Measurements from ENCODE around the gene NHS.
"Not testable (repeated sequence)": the region's sequence is repeated elsewhere in the genome, so short reads cannot be mapped to it uniquely, and the experiment has no call there.

Gene NHS

DNA sequence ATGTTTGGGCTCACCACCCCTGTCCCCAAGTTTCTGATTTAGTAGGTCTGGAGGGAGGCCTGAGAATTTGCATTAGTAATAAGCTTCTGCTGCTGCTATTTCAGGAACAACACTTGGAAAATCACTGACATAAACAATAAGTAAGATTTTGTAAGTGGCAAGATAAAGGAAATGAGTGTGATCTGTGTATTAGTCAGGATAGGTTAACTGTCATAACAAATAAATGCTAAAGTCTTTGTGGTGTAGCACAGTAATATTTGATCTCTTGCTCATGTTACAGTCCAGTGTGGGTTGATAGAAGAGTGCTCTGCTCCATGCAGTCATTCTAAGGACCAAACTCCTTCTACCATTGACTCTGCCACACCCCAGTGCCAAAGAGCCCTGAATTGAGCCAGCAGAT, 67.0 kb downstream of the NHS start:
- Histone ChIP-seq H3K9ac (ENCODE audit: low read depth in 1 of 2, low read length in 2 of 2) (no peak overlapping the region), H3K9me3 (ENCODE audit: control insufficient read depth in 2 of 2, low read length in 2 of 2) (no peaks in the 10 kb centered on the region), H3K36me3 (ENCODE audit: control insufficient read depth in 2 of 2, insufficient read depth in 2 of 2, low read length in 2 of 2) (no peaks in the 10 kb centered on the region), H3K4me1 (ENCODE audit: control insufficient read depth in 2 of 2, insufficient read depth in 2 of 2, low read length in 2 of 2) (no peaks in the 10 kb centered on the region), H3K27me3 (ENCODE audit: control insufficient read depth in 2 of 2, insufficient read depth in 2 of 2, low read length in 2 of 2) (peaks cover 0 to 7% of the 10 kb centered on the region in 2 donors), H3K4me3 (ENCODE audit: low read length in 2 of 2) (no peak overlapping the region), H3K27ac (ENCODE audit: low read depth in 2 of 2, low read length in 2 of 2) (no peak overlapping the region)

DNA sequence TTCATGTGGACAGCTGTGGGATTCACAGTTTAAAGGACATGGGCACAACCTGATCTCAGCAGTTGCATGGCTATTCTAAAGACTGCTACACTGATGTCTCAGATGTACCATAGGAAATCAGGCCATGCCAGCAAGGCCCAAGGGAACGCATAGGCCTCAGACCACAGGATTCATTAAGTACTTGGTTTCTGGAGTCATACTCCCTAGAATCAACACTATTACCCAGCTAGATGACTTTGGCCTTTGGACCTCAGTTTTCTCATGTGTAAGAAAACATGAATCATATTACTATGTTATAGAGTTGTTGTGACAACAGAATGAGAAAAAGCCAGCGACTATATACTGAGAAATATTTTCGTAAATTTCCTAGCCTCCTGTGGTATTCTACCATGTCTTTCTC, 67.9 kb downstream of the NHS start:
- Histone ChIP-seq H3K4me3 (ENCODE audit: low read length in 2 of 2) (no peak overlapping the region), H3K27me3 (ENCODE audit: control insufficient read depth in 2 of 2, insufficient read depth in 2 of 2, low read length in 2 of 2) (peaks cover 0 to 7% of the 10 kb centered on the region in 2 donors), H3K36me3 (ENCODE audit: control insufficient read depth in 2 of 2, insufficient read depth in 2 of 2, low read length in 2 of 2) (no peaks in the 10 kb centered on the region), H3K4me1 (ENCODE audit: control insufficient read depth in 2 of 2, insufficient read depth in 2 of 2, low read length in 2 of 2) (no peaks in the 10 kb centered on the region), H3K9me3 (ENCODE audit: control insufficient read depth in 2 of 2, low read length in 2 of 2) (no peaks in the 10 kb centered on the region), H3K9ac (ENCODE audit: low read depth in 1 of 2, low read length in 2 of 2) (no peak overlapping the region), H3K27ac (ENCODE audit: low read depth in 2 of 2, low read length in 2 of 2) (no peak overlapping the region)

DNA sequence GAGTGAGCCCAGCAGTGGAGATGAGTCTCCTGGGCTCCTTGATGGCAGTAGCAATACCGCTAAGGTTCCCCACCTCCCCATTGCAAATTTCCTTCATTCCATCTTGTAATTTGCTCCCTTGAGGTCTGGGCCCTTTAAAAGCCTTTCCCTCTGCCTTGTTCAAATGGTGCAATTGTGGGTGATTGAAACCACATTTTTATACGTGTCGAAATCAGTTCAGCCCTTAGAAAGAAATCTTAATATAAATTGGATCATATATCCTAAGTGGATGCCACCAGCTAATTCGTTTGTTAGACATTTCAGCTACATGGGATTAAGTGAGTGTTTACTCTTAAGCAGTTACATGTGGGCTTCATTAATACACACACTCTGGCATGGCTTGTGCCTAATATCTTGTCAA, 68.6 kb downstream of the NHS start:
- Histone ChIP-seq H3K27me3 (ENCODE audit: control insufficient read depth in 2 of 2, insufficient read depth in 2 of 2, low read length in 2 of 2) (peaks cover 0 to 3% of the 10 kb centered on the region in 2 donors), H3K4me3 (ENCODE audit: low read length in 2 of 2) (no peak overlapping the region), H3K9ac (ENCODE audit: low read depth in 1 of 2, low read length in 2 of 2) (no peak overlapping the region), H3K36me3 (ENCODE audit: control insufficient read depth in 2 of 2, insufficient read depth in 2 of 2, low read length in 2 of 2) (no peaks in the 10 kb centered on the region), H3K27ac (ENCODE audit: low read depth in 2 of 2, low read length in 2 of 2) (no peak overlapping the region), H3K4me1 (ENCODE audit: control insufficient read depth in 2 of 2, insufficient read depth in 2 of 2, low read length in 2 of 2) (no peaks in the 10 kb centered on the region), H3K9me3 (ENCODE audit: control insufficient read depth in 2 of 2, low read length in 2 of 2) (no peaks in the 10 kb centered on the region)

- H3K27ac ChIP-seq (ENCODE audit: low read depth in 2 of 2, low read length in 2 of 2); H3K27me3 ChIP-seq (ENCODE audit: control insufficient read depth in 2 of 2, insufficient read depth in 2 of 2, low read length in 2 of 2); H3K9ac ChIP-seq (ENCODE audit: low read depth in 1 of 2, low read length in 2 of 2); H3K4me3 ChIP-seq (ENCODE audit: low read length in 2 of 2); H3K4me1 ChIP-seq (ENCODE audit: control insufficient read depth in 2 of 2, insufficient read depth in 2 of 2, low read length in 2 of 2); H3K9me3 ChIP-seq (ENCODE audit: control insufficient read depth in 2 of 2, low read length in 2 of 2); H3K36me3 ChIP-seq (ENCODE audit: control insufficient read depth in 2 of 2, insufficient read depth in 2 of 2, low read length in 2 of 2): not testable (repeated sequence)
Observed at GRCh38 chrX:17446269-17446668, 71.3 kb downstream of the NHS start.

DNA sequence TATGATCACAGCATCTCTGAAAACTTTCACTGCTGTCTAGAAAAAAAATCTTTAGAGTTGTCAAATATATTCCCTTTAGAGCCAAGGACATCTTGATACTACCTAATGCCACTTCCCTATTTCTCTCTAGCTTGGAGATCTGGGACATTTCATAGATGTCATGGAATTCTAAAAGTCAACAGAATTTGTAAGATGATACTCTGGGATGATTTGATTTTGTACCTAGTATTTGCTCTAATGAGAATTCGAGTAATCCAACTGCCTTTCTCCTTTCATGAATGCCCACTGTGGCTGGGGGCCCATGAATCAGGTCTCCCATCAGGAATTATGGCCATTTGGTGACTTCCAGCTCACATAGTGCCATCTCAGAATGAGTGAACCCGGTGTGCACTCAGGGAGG, 73.2 kb downstream of the NHS start:
- Histone ChIP-seq H3K27ac (ENCODE audit: low read depth in 2 of 2, low read length in 2 of 2) (no peak overlapping the region), H3K4me3 (ENCODE audit: low read length in 2 of 2) (no peak overlapping the region), H3K9me3 (ENCODE audit: control insufficient read depth in 2 of 2, low read length in 2 of 2) (no peaks in the 10 kb centered on the region), H3K36me3 (ENCODE audit: control insufficient read depth in 2 of 2, insufficient read depth in 2 of 2, low read length in 2 of 2) (no peaks in the 10 kb centered on the region), H3K9ac (ENCODE audit: low read depth in 1 of 2, low read length in 2 of 2) (no peak overlapping the region), H3K27me3 (ENCODE audit: control insufficient read depth in 2 of 2, insufficient read depth in 2 of 2, low read length in 2 of 2) (peaks cover 0 to 2% of the 10 kb centered on the region in 2 donors), H3K4me1 (ENCODE audit: control insufficient read depth in 2 of 2, insufficient read depth in 2 of 2, low read length in 2 of 2) (no peaks in the 10 kb centered on the region)

DNA sequence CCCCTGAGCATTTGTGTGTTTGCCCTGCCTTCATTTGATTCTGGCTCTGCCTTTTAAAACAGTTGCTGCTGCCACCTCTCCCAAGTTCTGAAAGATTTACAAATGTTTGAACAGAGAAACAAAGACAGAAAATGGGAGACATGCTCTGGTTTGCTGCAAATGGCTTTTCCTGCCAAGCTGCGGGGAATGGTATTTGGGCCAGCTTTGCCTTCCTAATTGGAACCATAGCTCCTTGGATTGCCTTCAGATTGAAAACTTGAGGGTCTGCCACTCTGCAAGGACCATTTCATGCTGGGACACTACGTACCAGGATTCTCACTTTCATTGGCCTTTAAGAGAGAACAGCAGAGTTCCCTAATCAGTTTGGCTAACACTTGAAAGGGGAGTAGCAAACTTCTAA, 74.9 kb downstream of the NHS start:
- Histone ChIP-seq H3K9me3 (ENCODE audit: control insufficient read depth in 2 of 2, low read length in 2 of 2) (no peaks in the 10 kb centered on the region), H3K27ac (ENCODE audit: low read depth in 2 of 2, low read length in 2 of 2) (no peak overlapping the region), H3K4me3 (ENCODE audit: low read length in 2 of 2) (no peak overlapping the region), H3K36me3 (ENCODE audit: control insufficient read depth in 2 of 2, insufficient read depth in 2 of 2, low read length in 2 of 2) (no peaks in the 10 kb centered on the region), H3K9ac (ENCODE audit: low read depth in 1 of 2, low read length in 2 of 2) (no peak overlapping the region), H3K27me3 (ENCODE audit: control insufficient read depth in 2 of 2, insufficient read depth in 2 of 2, low read length in 2 of 2) (peaks cover 2 to 3% of the 10 kb centered on the region in 2 donors), H3K4me1 (ENCODE audit: control insufficient read depth in 2 of 2, insufficient read depth in 2 of 2, low read length in 2 of 2) (no peaks in the 10 kb centered on the region)

GRCh38 chrX:17453788-17454187, 78.8 kb downstream of the NHS start:
- H3K4me1 ChIP-seq (ENCODE audit: control insufficient read depth in 2 of 2, insufficient read depth in 2 of 2, low read length in 2 of 2): no peaks in the 10 kb centered on the region
- no peaks in the 10 kb centered on the region for H3K9me3 ChIP-seq (ENCODE audit: control insufficient read depth in 2 of 2, low read length in 2 of 2)
- peaks cover 2 to 3% of the 10 kb centered on the region in 2 donors for H3K27me3 ChIP-seq (ENCODE audit: control insufficient read depth in 2 of 2, insufficient read depth in 2 of 2, low read length in 2 of 2)
- H3K27ac ChIP-seq (ENCODE audit: low read depth in 2 of 2, low read length in 2 of 2): no peak overlapping the region
- H3K36me3 ChIP-seq (ENCODE audit: control insufficient read depth in 2 of 2, insufficient read depth in 2 of 2, low read length in 2 of 2): no peaks in the 10 kb centered on the region
- no peak overlapping the region for H3K9ac ChIP-seq (ENCODE audit: low read depth in 1 of 2, low read length in 2 of 2)
- no peak overlapping the region for H3K4me3 ChIP-seq (ENCODE audit: low read length in 2 of 2)

- peaks cover 0 to 3% of the 10 kb centered on the region in 2 donors for H3K27me3 ChIP-seq (ENCODE audit: control insufficient read depth in 2 of 2, insufficient read depth in 2 of 2, low read length in 2 of 2)
- no peak overlapping the region for H3K27ac ChIP-seq (ENCODE audit: low read depth in 2 of 2, low read length in 2 of 2)
- H3K9ac ChIP-seq (ENCODE audit: low read depth in 1 of 2, low read length in 2 of 2): no peak overlapping the region
- no peaks in the 10 kb centered on the region for H3K36me3 ChIP-seq (ENCODE audit: control insufficient read depth in 2 of 2, insufficient read depth in 2 of 2, low read length in 2 of 2)
- H3K9me3 ChIP-seq (ENCODE audit: control insufficient read depth in 2 of 2, low read length in 2 of 2): no peaks in the 10 kb centered on the region
- H3K4me3 ChIP-seq (ENCODE audit: low read length in 2 of 2): no peak overlapping the region
- H3K4me1 ChIP-seq (ENCODE audit: control insufficient read depth in 2 of 2, insufficient read depth in 2 of 2, low read length in 2 of 2): no peaks in the 10 kb centered on the region
Observed at GRCh38 chrX:17456526-17456925, 81.5 kb downstream of the NHS start.

DNA sequence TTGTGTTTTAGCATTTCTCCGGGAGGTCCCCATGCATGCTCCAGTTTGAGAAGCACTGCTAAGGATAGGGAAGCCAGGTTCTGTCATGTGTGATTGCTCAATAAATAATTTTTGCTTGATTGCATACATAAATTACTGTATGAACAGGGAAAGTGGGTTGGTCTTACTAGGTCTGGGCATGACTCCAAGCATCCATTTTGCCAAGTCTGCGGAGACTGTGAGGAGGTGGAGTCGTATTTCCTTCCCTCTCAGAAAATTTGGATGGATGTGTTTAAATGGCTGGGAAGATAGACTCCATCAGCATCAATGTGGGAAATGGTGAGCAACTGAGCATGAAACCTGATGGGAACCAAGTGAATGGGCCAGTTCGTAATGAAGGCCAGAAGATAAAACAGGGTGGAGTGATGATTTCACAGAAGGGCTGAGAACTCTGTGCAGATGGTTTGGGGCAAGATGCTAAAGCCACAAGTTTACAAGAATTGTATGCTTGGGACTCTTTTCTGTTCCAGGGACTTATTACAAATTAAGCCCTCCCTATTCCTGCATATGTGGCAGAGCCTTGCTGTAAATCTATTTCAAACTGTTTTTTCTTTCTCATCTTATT, 84.1 kb downstream of the NHS start:
- Histone ChIP-seq H3K36me3 (ENCODE audit: control insufficient read depth in 2 of 2, insufficient read depth in 2 of 2, low read length in 2 of 2) (no peaks in the 10 kb centered on the region), H3K9me3 (ENCODE audit: control insufficient read depth in 2 of 2, low read length in 2 of 2) (no peaks in the 10 kb centered on the region), H3K4me3 (ENCODE audit: low read length in 2 of 2) (no peak overlapping the region), H3K27ac (ENCODE audit: low read depth in 2 of 2, low read length in 2 of 2) (no peak overlapping the region), H3K27me3 (ENCODE audit: control insufficient read depth in 2 of 2, insufficient read depth in 2 of 2, low read length in 2 of 2) (peaks cover 0 to 3% of the 10 kb centered on the region in 2 donors), H3K9ac (ENCODE audit: low read depth in 1 of 2, low read length in 2 of 2) (no peak overlapping the region), H3K4me1 (ENCODE audit: control insufficient read depth in 2 of 2, insufficient read depth in 2 of 2, low read length in 2 of 2) (no peaks in the 10 kb centered on the region)

- Histone ChIP-seq H3K27me3 (ENCODE audit: control insufficient read depth in 2 of 2, insufficient read depth in 2 of 2, low read length in 2 of 2) (peaks cover 0 to under 1% of the 10 kb centered on the region in 2 donors), H3K4me3 (ENCODE audit: low read length in 2 of 2) (no peak overlapping the region), H3K27ac (ENCODE audit: low read depth in 2 of 2, low read length in 2 of 2) (no peak overlapping the region), H3K4me1 (ENCODE audit: control insufficient read depth in 2 of 2, insufficient read depth in 2 of 2, low read length in 2 of 2) (no peaks in the 10 kb centered on the region), H3K36me3 (ENCODE audit: control insufficient read depth in 2 of 2, insufficient read depth in 2 of 2, low read length in 2 of 2) (no peaks in the 10 kb centered on the region), H3K9ac (ENCODE audit: low read depth in 1 of 2, low read length in 2 of 2) (no peak overlapping the region), H3K9me3 (ENCODE audit: control insufficient read depth in 2 of 2, low read length in 2 of 2) (no peaks in the 10 kb centered on the region)
Observed at GRCh38 chrX:17459661-17460060, 84.7 kb downstream of the NHS start.

DNA sequence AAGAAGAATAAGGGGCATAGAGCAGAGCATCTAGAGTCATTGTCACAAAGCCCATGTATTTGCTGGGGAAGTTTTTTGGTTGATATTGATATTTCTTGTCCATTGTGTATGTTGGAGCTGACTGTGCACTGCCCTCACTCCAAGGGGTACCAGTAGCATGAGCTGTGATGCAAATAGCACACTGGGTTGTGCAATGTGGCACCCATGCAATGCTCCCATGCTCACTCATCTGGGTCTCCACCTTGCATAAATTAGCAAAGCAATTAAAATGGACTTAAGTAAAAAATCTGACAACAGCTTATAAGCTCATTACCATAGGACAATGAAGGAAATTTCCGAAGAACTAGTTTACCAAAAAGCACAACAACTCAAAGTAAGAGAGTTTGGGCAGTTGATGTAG, 87.9 kb downstream of the NHS start:
- no peak overlapping the region for H3K4me3 ChIP-seq (ENCODE audit: low read length in 2 of 2)

More for the DNA sequence above, 87.9 kb downstream of the NHS start:
- no peaks in the 10 kb centered on the region for H3K4me1 ChIP-seq (ENCODE audit: control insufficient read depth in 2 of 2, insufficient read depth in 2 of 2, low read length in 2 of 2)
- peaks cover 0 to 3% of the 10 kb centered on the region in 2 donors for H3K27me3 ChIP-seq (ENCODE audit: control insufficient read depth in 2 of 2, insufficient read depth in 2 of 2, low read length in 2 of 2)
- H3K36me3 ChIP-seq (ENCODE audit: control insufficient read depth in 2 of 2, insufficient read depth in 2 of 2, low read length in 2 of 2): no peaks in the 10 kb centered on the region
- no peak overlapping the region for H3K27ac ChIP-seq (ENCODE audit: low read depth in 2 of 2, low read length in 2 of 2)
- no peaks in the 10 kb centered on the region for H3K9me3 ChIP-seq (ENCODE audit: control insufficient read depth in 2 of 2, low read length in 2 of 2)
- H3K9ac ChIP-seq (ENCODE audit: low read depth in 1 of 2, low read length in 2 of 2): no peak overlapping the region
